ENCODE results near the gene P2RX1.

The P2RX1 gene

DNA sequence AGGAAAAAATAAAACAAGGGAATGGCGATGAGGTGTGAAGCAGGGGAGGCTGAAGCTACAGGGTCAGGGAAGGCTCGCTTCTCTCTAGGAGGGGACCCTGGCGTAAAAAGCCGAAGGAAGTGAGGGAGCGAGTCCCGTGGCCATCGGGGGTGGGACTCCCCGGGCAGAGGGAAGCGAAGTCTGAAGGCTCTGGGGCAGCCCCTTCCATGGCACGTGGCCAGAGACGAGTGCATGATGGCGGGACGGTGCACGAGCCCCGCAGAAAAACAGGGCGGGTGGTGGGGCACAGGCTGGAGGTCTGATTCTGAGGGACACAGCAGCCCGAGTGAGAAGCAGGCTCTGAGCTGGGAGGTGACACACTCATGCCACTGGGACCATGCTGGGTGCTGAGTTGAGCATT is 49.2 kb downstream of the P2RX1 start:
- Histone ChIP-seq H3K27me3 (ENCODE audit: insufficient read depth, low read length) (no peaks in the 10 kb centered on the region; the same call in 1 of the 2 replicates), H3F3A (ENCODE audit: insufficient read depth, low read length) (no peaks in the 10 kb centered on the region), H4K20me1 (ENCODE audit: insufficient read depth, low read length) (no peaks in the 10 kb centered on the region), H3K4me2 (ENCODE audit: low read length) (no peak overlapping the region), H3K79me2 (ENCODE audit: insufficient read depth, low read length) (no peaks in the 10 kb centered on the region), H3K36me3 (ENCODE audit: insufficient read depth, low read length) (no peaks in the 10 kb centered on the region), H3K9me3 (ENCODE audit: low read length) (no peaks in the 10 kb centered on the region), H3K4me3 (ENCODE audit: low read depth, low read length, poor library complexity, severe bottlenecking) (no peak overlapping the region), H2AFZ (ENCODE audit: low read length) (no peak overlapping the region), H3K9ac (ENCODE audit: low read length) (no peak overlapping the region), H3K9me2 (ENCODE audit: low read depth, low read length) (no peaks in the 10 kb centered on the region), H3K4me1 (ENCODE audit: insufficient read depth, low read length, severe bottlenecking) (no peaks in the 10 kb centered on the region), H3K27ac (ENCODE audit: low read depth, low read length, poor library complexity, severe bottlenecking) (no peak overlapping the region)
- TF ChIP-seq, protein P1, sequence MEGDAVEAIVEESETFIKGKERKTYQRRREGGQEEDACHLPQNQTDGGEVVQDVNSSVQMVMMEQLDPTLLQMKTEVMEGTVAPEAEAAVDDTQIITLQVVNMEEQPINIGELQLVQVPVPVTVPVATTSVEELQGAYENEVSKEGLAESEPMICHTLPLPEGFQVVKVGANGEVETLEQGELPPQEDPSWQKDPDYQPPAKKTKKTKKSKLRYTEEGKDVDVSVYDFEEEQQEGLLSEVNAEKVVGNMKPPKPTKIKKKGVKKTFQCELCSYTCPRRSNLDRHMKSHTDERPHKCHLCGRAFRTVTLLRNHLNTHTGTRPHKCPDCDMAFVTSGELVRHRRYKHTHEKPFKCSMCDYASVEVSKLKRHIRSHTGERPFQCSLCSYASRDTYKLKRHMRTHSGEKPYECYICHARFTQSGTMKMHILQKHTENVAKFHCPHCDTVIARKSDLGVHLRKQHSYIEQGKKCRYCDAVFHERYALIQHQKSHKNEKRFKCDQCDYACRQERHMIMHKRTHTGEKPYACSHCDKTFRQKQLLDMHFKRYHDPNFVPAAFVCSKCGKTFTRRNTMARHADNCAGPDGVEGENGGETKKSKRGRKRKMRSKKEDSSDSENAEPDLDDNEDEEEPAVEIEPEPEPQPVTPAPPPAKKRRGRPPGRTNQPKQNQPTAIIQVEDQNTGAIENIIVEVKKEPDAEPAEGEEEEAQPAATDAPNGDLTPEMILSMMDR (IDR thresholded peaks at IDR 0.05; ENCODE audit: low read length) = no peak
- no peak for TF ChIP-seq EZH2 (IDR thresholded peaks at IDR 0.05; ENCODE audit: borderline replicate concordance, low read length)

DNA sequence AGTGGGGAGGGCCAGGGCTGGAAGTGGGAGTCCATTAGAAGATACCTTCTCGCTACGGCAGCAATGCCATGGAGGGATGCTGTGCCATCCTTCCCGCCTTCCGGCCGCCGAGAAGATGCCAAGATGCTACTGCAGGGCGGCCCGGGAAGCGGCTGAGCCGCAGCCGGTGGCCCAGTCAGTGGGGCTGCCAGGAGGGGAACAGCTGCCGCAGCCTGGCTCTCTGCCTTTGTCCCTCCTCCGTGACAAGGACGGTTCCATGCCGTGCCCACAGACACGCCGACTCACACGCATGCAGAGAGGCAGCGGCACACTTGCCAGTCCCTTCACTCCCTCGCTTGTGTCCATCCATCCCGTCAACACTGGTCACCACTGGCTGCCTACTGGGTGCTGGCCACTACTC is 50.0 kb downstream of the P2RX1 start:
- Histone ChIP-seq H4K20me1 (ENCODE audit: insufficient read depth, low read length) (no peaks in the 10 kb centered on the region), H2AFZ (ENCODE audit: low read length) (no peak overlapping the region), H3K9me3 (ENCODE audit: low read length) (no peaks in the 10 kb centered on the region), H3F3A (ENCODE audit: insufficient read depth, low read length) (no peaks in the 10 kb centered on the region), H3K36me3 (ENCODE audit: insufficient read depth, low read length) (no peaks in the 10 kb centered on the region), H3K9ac (ENCODE audit: low read length) (no peak overlapping the region), H3K79me2 (ENCODE audit: insufficient read depth, low read length) (no peaks in the 10 kb centered on the region), H3K27ac (ENCODE audit: low read depth, low read length, poor library complexity, severe bottlenecking) (no peak overlapping the region), H3K9me2 (ENCODE audit: low read depth, low read length) (no peaks in the 10 kb centered on the region), H3K4me2 (ENCODE audit: low read length) (no peak overlapping the region), H3K4me3 (ENCODE audit: low read depth, low read length, poor library complexity, severe bottlenecking) (no peak overlapping the region), H3K27me3 (ENCODE audit: insufficient read depth, low read length) (no peaks in the 10 kb centered on the region; the same call in 1 of the 2 replicates), H3K4me1 (ENCODE audit: insufficient read depth, low read length, severe bottlenecking) (no peaks in the 10 kb centered on the region)
- TF ChIP-seq, protein P1 (IDR thresholded peaks at IDR 0.05; ENCODE audit: low read length) = no peak
- no peak for TF ChIP-seq EZH2 (IDR thresholded peaks at IDR 0.05; ENCODE audit: borderline replicate concordance, low read length)

DNA sequence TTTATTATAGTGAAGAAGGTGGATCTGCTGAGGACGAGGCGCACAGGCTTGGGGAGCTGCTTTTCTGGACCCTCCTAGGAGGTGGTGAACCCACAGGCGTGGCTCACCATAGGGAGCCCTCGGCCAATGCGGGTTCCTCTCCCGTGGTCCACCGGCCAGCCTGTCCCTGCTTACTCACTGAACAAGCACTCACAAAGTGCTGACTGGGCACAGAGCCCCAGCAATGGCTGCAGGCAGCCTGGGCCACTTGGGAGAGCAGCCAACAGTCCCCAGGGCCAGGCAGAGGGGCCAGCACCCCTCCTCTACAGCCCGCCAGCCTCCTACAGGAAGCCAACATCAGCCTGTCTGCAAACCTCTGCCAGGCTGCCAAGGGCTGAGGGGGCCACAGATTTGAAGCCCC is 51.1 kb downstream of the P2RX1 start:
- Histone ChIP-seq H3K9me2 (ENCODE audit: low read depth, low read length) (no peaks in the 10 kb centered on the region), H3F3A (ENCODE audit: insufficient read depth, low read length) (no peaks in the 10 kb centered on the region), H3K27ac (ENCODE audit: low read depth, low read length, poor library complexity, severe bottlenecking) (no peak overlapping the region), H4K20me1 (ENCODE audit: insufficient read depth, low read length) (no peaks in the 10 kb centered on the region), H2AFZ (ENCODE audit: low read length) (no peak overlapping the region), H3K9me3 (ENCODE audit: low read length) (no peaks in the 10 kb centered on the region), H3K36me3 (ENCODE audit: insufficient read depth, low read length) (no peaks in the 10 kb centered on the region), H3K79me2 (ENCODE audit: insufficient read depth, low read length) (no peaks in the 10 kb centered on the region), H3K9ac (ENCODE audit: low read length) (no peak overlapping the region), H3K4me1 (ENCODE audit: insufficient read depth, low read length, severe bottlenecking) (no peaks in the 10 kb centered on the region), H3K4me2 (ENCODE audit: low read length) (no peak overlapping the region), H3K4me3 (ENCODE audit: low read depth, low read length, poor library complexity, severe bottlenecking) (no peak overlapping the region), H3K27me3 (ENCODE audit: insufficient read depth, low read length) (no peaks in the 10 kb centered on the region; the same call in 1 of the 2 replicates)
- TF ChIP-seq, protein P1 (IDR thresholded peaks at IDR 0.05; ENCODE audit: low read length) = no peak
- TF ChIP-seq EZH2 (IDR thresholded peaks at IDR 0.05; ENCODE audit: borderline replicate concordance, low read length) = no peak
